ENCODE measurements around the gene ZNF267. TPM values are rescaled to one million over a fixed set of nuclear protein-coding genes. Genes with fewer than 3 reads are reported as not detected.

ZNF267 gene
- 24.2 TPM for total RNA-seq (2021; ENCODE audit: unreplicated experiment)
- 4.0 TPM for polyA plus RNA-seq (2012; ENCODE audit: insufficient read length)
- percentile 95 among the genes with signal in this experiment for Bru-seq, nascent RNA
- BruChase-seq, experiment 1, labeled RNA remaining after a 2-hour chase, result percentile 79 among the genes with signal in this experiment
- BruChase-seq, experiment 2, labeled RNA remaining after a 6-hour chase, result percentile 63 among the genes with signal in this experiment
- long read RNA-seq, full-length matches to known transcripts, result 51 of 53 reads
- long read RNA-seq, partial matches to known transcripts, result 0 of 53 reads
- long read RNA-seq, other reads (novel, unspliced or antisense), result 2 of 53 reads

DNA sequence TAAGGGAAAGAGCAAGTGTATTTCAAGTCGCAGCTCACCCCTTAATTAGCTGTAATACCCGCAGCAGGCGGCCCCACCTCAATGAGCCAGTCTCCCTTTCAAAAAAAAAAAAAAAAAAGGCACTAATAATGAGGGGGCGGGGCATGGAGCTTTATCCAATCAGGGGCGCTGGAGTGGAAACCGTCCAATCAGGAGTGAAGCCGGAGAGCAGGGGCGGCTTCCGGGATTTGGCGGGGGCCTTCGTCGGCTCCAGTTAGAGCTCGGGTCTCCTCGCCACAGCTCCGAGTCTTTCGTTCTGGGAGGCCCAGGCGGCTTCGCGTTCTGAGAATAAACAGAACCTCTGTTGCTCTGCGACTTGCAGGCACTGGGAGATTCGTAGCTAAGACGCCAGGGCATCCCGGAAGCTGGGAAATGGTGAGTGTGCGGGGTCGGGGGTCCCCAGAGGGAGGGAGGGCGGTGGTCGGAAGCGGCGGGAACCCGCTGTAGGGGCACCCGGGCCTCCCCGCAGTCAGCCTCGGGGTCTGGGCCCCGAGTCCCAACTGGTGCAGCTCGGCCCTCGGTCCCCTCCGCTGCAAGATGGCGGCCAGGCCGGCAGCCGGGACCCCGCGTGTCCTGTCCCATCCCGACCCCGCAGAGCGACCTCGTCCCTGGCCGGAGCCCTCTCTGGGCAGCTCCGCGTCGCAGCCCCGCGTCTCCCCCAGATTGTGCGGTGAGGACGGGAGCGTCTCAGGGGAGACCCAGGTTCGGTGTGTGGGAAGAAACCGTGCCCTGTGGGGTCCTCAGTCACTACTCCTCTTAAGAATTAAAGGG lies at the start of gene ZNF267:
Gene ZNF267 (plus strand): TSS at position 252 of the 810 bp plus-strand sequence. CDS start 160 bp downstream, at position 412.
- peak; percentile 53 for DNase-seq (ENCODE audit: low read depth, low spot score)
- in situ Hi-C loops (cut with HindIII; ENCODE audit: low pct_unique_long_range_greater_than_20kb, low sequenced_read_pairs), result no loop called here
- H3K4me1 ChIP-seq (ENCODE audit: control insufficient read depth, insufficient read depth, low read length), result peaks cover 23% of the 10 kb centered on the region

DNA sequence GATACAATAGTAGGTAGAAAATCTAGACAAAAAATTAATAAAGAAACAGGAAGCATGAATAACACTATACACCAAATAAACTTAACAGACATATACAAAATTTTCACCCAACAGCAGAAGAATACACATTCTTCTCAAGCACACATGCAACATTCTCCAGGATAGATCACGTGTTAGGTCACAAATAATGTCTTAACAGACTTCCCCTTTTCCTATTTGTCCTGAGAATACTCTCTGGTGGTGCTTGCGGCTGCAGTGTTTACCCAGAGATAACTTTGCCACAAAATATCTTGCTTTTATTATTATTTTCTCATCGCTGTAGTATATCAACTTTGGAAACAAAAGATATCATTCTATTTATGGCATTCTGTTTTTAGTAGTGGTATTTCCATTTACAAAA lies 40.6 kb upstream of the ZNF267 start:
- in situ Hi-C loops (cut with HindIII; ENCODE audit: low pct_unique_long_range_greater_than_20kb, low sequenced_read_pairs), result no loop called here
- CTCF ChIA-PET, result no interaction called here
- BruUV-seq (replicated peaks), result no TSS peak

More for the DNA sequence above, at the start of gene ZNF267:
- TF ChIP-seq, protein P1, sequence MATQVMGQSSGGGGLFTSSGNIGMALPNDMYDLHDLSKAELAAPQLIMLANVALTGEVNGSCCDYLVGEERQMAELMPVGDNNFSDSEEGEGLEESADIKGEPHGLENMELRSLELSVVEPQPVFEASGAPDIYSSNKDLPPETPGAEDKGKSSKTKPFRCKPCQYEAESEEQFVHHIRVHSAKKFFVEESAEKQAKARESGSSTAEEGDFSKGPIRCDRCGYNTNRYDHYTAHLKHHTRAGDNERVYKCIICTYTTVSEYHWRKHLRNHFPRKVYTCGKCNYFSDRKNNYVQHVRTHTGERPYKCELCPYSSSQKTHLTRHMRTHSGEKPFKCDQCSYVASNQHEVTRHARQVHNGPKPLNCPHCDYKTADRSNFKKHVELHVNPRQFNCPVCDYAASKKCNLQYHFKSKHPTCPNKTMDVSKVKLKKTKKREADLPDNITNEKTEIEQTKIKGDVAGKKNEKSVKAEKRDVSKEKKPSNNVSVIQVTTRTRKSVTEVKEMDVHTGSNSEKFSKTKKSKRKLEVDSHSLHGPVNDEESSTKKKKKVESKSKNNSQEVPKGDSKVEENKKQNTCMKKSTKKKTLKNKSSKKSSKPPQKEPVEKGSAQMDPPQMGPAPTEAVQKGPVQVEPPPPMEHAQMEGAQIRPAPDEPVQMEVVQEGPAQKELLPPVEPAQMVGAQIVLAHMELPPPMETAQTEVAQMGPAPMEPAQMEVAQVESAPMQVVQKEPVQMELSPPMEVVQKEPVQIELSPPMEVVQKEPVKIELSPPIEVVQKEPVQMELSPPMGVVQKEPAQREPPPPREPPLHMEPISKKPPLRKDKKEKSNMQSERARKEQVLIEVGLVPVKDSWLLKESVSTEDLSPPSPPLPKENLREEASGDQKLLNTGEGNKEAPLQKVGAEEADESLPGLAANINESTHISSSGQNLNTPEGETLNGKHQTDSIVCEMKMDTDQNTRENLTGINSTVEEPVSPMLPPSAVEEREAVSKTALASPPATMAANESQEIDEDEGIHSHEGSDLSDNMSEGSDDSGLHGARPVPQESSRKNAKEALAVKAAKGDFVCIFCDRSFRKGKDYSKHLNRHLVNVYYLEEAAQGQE (IDR thresholded peaks at IDR 0.05; ENCODE audit: insufficient read depth in 1 of 2, low read depth in 2 of 2, low read length in 1 of 2), result no peak
- TF ChIP-seq SIN3A (IDR thresholded peaks at IDR 0.05; ENCODE audit: borderline replicate concordance, insufficient read depth, low read depth, low read length), result 0 out of 2 replicates have a peak, but pooled peaks have one; percentile 71
- TF ChIP-seq POLR2AphosphoS5 (IDR thresholded peaks at IDR 0.05; ENCODE audit: low read depth, low read length), result peak; percentile 88
- TF ChIP-seq TCF7L2 (IDR thresholded peaks at IDR 0.05; ENCODE audit: low read depth, low read length), result no peak
- TF ChIP-seq, protein P2, sequence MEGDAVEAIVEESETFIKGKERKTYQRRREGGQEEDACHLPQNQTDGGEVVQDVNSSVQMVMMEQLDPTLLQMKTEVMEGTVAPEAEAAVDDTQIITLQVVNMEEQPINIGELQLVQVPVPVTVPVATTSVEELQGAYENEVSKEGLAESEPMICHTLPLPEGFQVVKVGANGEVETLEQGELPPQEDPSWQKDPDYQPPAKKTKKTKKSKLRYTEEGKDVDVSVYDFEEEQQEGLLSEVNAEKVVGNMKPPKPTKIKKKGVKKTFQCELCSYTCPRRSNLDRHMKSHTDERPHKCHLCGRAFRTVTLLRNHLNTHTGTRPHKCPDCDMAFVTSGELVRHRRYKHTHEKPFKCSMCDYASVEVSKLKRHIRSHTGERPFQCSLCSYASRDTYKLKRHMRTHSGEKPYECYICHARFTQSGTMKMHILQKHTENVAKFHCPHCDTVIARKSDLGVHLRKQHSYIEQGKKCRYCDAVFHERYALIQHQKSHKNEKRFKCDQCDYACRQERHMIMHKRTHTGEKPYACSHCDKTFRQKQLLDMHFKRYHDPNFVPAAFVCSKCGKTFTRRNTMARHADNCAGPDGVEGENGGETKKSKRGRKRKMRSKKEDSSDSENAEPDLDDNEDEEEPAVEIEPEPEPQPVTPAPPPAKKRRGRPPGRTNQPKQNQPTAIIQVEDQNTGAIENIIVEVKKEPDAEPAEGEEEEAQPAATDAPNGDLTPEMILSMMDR (IDR thresholded peaks at IDR 0.05), result no peak
- ChIA-PET CTCF (interaction anchor here (0.6 to 0.7 kb wide), 4 partner anchors 9 to 430 kb away, joined by 3 to 7 read pairs (median 4); no protein-coding TSS in a partner anchor), POLR2A (interaction anchor here (0.5 to 0.6 kb wide), 3 partner anchors 493 to 912 kb away, joined by 3 to 9 read pairs (median 4); no protein-coding TSS in a partner anchor)
- H3K27ac ChIP-seq (ENCODE audit: low read length), result peak within 1 kb of the TSS; percentile 97
- H3K27me3 ChIP-seq (ENCODE audit: control insufficient read depth, insufficient read depth, low read length), result no peaks in the 10 kb centered on the region
- peaks cover 3% of the 10 kb centered on the region; the same call in 1 of the 2 replicates for H3K36me3 ChIP-seq (ENCODE audit: control insufficient read depth, insufficient read depth, low read length)
- peak within 1 kb of the TSS; percentile 77 to 99 for H3K4me3 ChIP-seq (ENCODE audit: low read depth in 2 of 2, low read length in 2 of 2)
- ATAC-seq, result peak; percentile 90
- H3K9me3 ChIP-seq (ENCODE audit: control insufficient read depth, insufficient read depth, low read depth, low read length), result peaks cover 19% of the 10 kb centered on the region; the same call in 1 of the 2 replicates
- BruUV-seq (replicated peaks), result no TSS peak
- intact Hi-C loops (cut with micrococcal nuclease; ENCODE audit: unreplicated experiment), result no loop called here

More for the DNA sequence above, 40.6 kb upstream of the ZNF267 start:
- Histone ChIP-seq H3K4me3 (ENCODE audit: low read depth in 2 of 2, low read length in 2 of 2) (no peak overlapping the region), H3K36me3 (ENCODE audit: control insufficient read depth, insufficient read depth, low read length) (no peaks in the 10 kb centered on the region), H3K9me3 (ENCODE audit: control insufficient read depth, insufficient read depth, low read depth, low read length) (no peaks in the 10 kb centered on the region), H3K27ac (ENCODE audit: low read length) (no peak overlapping the region), H3K4me1 (ENCODE audit: control insufficient read depth, insufficient read depth, low read length) (no peaks in the 10 kb centered on the region), H3K27me3 (ENCODE audit: control insufficient read depth, insufficient read depth, low read length) (no peaks in the 10 kb centered on the region)
- intact Hi-C loops (cut with micrococcal nuclease; ENCODE audit: unreplicated experiment), result no loop called here
- POLR2A ChIA-PET, result no interaction called here
- no peak for TF ChIP-seq SIN3A (IDR thresholded peaks at IDR 0.05; ENCODE audit: borderline replicate concordance, insufficient read depth, low read depth, low read length)
- no peak for TF ChIP-seq POLR2AphosphoS5 (IDR thresholded peaks at IDR 0.05; ENCODE audit: low read depth, low read length)
- TF ChIP-seq TCF7L2 (IDR thresholded peaks at IDR 0.05; ENCODE audit: low read depth, low read length), result no peak
- TF ChIP-seq, protein P2 (IDR thresholded peaks at IDR 0.05), result no peak
- TF ChIP-seq, protein P1 (IDR thresholded peaks at IDR 0.05; ENCODE audit: insufficient read depth in 1 of 2, low read depth in 2 of 2, low read length in 1 of 2), result no peak
- ATAC-seq (no peak), DNase-seq (ENCODE audit: low read depth, low spot score) (no peak)
